Medulla oblongata (tissue), 1 donor: ENCODE data around the gene GCN1.

ENCODE experiments used
- DNase-seq: peaks from one replicate; pipeline ENCODE4 v3.0.0-alpha.2; 2015; ENCODE audit errors: extremely low spot score

Gene GCN1

DNA sequence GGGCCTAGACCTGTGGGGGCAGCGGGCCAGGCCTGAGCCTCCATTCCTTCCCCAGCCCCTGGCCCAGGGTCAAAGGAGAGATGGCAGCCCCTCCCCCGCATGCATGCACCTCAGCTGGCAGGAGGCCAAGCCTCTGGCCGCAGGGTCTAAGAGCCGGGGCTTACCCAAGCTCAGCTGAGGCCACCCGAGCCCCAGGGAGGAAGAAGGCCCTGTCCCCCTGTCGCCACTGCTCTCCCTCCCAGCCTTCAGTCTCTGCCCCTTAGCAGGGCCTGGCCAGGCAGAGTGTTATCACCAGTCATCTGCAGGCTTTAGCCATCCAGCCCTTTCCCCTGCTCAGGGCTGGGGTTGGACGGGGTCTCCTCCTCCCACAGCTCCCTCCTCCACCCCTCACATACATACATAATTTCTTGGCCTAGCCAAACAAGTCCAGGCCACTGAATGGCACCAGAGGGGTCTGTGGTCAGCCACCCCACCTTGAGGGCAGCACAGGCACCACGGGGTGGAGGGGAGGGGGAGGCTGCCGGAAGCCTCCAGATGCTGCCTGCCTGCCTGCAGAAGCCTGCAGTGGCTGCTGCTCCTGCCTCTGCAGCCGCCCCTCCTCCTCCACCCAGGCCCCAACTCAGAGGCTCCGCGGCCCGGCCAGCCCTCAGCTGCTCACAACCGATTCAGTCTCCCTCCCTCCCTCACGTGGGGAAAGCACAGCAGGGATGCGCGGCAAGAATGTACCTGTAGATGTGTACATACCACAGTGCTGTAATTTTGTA is 100.7 kb downstream of the GCN1 start:
- DNase-seq, result no peak

DNA sequence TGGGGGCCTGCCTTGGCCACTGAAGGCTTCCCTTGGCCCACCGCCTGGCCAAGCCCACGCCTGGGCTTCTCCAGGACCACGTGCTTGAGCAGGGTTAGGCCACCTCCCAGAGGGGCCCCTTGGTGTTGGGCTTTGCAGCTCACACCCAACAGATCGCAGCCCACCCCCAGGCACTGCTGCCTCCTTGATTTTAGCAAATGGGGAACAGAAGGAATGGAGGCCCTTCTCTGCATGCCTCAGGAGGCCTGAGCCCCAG is 101.3 kb downstream of the GCN1 start:
- DNase-seq, result no peak

DNA sequence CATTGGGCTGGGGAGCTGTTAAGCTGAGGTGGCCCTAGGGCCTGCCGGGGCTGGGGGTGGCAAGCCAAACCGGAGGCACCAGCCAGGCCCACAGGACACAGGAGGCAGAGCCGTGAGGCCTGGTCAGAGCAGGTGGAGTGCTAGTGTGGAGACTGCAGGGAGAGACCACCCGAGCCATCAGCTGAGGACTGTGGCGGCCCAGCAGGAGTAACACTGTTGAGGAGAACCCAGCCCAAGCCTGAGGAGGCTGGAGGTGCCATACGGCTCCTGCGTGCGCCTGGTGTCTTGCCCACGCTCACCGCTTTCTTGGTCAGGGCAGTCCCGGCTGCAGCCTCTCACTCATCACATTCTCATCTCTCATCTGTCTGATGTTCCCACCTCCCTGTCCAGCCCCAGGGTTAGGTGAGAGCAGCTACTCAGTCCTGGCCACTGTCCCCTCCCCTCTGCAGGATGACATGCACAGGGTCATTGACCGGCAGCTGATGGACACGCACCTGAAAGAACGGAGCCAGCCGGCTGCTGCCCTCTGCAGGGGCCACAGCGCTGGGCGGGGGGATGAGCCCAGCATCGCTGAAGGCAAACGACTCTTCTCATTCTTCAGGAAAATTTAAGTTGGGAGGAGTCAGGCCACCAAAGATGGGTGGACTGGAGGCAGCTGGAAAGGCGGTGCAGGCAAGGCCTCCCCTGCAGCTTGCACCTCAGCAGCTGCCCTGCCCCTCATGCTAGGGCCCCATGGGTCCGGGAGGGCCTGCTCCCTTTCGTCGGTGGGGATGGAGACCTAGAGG is 101.8 kb downstream of the GCN1 start:
- DNase-seq, result no peak

DNA sequence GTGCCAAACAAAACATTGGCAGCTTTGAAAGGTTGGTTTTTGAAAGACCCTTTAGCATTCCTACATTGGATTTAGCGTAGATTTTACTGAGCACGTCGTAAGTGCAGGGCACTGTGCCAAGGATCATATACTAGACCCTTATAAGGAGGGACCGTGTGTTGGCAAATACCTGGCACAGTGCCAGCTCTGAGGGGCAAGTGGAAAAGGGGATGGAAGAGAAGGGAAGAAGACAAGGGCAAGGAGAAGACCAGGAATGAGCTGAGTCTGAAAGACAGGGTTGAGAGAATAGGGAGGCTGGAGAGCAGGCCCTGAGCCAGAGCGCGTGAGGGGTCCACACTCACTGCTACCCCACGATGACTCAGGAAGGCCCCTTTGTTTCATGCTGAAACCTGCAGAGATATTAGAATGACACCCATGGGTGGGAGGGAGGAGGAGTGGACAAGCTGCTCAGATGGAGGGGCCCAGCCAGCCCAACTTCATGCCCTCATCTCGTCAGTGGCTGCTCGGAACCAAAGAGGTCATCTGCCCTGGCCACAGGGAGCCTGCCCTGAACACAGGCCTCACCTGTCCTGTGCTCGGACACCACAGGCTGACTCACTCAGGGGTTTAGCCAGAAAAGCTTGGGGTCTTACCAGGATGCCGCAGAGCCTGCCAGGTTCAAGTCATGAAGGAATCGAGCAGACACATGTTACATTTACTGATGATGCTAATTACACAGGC is 103.0 kb downstream of the GCN1 start:
- DNase-seq, result no peak

DNA sequence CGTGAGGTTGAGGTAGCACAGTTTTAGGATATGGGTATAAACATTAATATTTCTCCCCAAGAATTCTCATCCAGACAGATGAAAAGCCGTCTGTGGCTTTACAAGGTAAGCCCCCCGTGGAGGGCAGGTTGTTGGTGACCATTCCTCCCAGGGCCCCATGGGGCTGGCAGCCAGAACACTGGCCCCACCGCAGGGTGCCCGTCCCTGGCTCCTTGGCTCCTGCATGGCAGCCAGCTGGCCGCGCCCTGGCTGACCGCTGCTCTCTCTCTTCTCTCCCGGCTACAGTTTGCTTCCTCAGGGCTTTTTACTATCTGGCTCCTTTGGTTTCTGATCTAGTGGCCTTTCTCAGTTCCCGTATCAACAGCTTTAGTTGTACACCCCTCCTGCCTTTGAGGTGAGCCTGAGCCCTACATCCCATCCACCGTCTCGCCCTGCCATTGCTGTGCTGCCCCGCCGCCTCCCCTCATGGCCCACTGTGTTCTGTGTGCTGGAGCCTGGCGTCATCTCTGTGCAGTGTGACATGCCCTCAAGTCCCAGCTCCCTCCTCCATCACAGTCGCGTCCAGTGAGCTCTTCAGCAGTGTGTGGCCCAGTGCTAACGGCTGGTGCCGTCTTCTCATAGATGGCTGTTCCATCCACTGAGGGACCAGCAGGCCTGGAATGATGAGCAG is 103.8 kb downstream of the GCN1 start:
- DNase-seq, result no peak

DNA sequence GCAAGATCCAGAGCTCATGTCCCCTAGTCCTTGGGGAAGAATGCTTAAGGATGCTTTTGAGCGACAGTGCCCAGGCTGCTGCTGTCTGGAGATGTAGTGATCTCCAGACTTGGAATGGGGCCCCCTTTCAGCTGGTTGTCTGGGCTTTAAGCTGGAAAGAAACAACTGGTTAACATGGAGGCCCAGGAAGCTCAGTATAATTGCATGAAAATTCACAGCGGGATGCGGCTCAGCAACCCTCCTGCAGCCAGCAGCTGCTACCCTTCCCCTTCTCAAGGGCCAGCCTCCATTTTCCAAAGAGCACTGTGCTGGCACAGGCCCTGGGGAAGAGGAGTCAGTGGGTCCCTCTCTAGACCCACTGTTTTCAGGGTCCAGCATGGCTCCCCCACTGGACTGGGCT is 104.3 kb downstream of the GCN1 start:
- no peak for DNase-seq

DNA sequence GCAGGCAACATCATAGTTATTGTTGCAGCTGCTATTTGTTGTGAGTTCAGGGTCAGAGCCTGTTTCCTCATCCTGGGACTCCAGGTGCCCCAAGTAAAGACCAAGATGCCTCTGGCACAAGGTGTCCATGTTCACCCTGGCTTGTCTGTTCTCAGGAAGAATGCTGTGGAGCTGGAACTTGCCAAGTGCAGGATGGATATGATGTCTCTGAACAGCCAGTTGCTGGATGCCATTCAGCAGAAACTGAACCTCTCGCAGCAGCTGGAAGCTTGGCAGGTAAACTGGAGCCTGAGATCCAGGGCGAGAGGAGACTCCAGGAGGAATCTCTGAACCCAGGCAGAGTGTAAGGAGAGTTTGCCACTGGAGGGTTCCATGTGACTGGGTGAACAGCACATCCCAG is 104.7 kb downstream of the GCN1 start:
- DNase-seq, result no peak

DNA sequence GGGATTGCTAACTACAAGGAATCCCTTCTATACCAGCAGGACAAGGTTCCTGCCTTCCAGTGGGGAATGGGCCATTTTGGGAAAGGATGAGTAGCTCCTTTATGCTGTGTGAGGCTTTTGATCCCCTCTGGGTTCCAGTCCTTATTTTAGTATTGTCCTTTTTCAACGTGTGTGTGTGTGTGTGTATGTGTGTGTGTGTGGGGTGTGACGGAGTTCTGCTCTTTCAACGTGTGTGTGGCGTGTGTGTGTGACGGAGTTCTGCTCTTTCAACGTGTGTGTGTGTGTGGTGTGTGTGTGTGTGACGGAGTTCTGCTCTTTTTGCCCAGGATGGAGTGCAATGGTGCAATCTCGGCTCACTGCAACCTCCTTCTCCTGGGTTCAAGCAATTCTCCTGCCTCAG is 105.4 kb downstream of the GCN1 start:
- DNase-seq, result no peak

DNA sequence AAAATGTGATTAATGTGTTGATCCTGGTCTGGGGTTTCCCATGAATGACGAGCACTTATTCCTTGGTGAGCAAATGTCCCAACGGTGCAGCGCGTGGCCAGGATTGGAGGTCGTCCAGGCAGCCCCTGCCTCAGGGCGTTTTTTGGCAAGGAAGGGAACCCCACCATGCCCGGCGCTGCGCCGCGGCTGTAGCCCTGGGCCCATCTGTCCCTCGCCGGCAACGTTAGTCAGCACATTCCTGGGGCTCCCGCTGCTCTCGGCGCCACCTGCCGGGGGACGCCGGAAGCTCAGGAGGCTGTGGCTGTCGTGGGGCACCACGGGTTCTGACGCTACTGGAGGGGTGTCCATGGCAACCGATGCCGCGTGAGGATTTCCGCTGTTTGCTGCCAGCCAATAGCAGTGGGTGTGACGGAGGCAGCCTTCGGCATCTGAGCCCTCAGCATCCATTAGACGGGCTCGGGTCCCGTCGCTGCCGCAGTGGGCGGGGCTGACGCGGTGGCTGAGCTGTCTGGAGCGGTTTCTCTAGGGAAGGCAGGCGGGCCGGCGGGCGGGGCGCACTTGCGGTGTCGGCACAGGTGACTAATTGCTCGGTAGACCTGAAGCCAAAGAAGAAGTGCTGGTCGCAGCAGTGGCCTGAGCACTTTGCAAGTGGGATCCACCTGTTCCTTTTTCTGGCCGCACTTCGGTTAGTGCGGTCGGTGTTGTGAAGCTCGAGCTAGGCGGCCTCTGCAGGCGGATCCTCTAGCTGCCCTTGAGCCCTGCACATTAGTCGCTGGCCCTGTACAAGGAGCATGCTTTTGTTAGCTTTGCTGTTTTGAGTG is 107.5 kb downstream of the GCN1 start:
- DNase-seq, result peak; percentile 99

DNA sequence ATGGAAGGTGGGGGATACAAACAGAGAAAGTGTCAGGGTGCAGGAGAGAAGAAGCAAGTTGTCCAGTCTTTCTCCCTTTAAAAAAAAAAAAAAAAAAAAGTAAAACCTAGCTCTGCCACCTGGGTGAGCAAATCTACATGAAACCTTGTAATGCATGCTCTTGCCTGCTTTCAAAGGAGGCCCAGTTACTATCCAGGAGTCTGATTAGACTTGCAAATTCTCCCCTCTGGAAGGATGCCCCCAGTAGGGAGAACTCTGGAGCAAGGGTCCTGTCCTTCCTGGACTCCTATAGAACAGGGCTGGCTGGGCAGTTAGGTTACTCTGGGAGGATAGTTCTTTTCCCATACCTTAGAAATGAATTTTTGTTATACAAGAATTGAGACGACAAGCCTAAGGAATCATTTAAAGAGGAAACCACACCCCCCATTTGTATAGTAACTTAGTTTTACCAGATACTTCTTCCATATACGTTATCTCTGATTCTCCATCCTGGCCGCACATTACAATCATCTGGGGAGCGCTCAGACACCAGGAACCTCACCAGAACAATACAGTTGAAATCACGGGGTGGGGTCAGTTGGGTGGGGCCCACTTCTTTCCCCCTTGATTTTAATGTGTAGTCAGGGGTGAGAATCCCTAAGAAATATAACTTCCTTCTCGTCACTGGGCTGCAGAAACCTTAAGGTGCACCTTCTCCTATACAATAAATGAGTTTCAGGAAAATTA is 108.4 kb downstream of the GCN1 start:
- no peak for DNase-seq

DNA sequence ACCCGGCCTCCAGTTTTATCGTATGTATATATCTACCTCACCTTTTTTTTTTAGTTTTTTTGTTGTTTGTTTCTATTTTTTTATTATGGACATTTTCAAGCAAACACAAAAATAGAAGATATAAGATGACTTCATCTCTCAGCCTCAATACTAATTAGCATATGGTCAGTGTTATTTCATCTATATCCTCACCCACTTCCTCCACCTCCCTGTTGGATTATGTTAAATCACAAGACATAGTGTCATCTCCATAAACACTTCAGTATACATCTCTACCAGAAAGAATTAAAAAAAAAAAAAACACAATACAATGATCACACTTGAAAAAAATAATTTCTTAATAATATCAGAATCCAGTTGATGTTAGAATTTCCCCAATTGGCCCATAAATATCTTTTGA is 112.9 kb downstream of the GCN1 start:
- DNase-seq, result no peak

DNA sequence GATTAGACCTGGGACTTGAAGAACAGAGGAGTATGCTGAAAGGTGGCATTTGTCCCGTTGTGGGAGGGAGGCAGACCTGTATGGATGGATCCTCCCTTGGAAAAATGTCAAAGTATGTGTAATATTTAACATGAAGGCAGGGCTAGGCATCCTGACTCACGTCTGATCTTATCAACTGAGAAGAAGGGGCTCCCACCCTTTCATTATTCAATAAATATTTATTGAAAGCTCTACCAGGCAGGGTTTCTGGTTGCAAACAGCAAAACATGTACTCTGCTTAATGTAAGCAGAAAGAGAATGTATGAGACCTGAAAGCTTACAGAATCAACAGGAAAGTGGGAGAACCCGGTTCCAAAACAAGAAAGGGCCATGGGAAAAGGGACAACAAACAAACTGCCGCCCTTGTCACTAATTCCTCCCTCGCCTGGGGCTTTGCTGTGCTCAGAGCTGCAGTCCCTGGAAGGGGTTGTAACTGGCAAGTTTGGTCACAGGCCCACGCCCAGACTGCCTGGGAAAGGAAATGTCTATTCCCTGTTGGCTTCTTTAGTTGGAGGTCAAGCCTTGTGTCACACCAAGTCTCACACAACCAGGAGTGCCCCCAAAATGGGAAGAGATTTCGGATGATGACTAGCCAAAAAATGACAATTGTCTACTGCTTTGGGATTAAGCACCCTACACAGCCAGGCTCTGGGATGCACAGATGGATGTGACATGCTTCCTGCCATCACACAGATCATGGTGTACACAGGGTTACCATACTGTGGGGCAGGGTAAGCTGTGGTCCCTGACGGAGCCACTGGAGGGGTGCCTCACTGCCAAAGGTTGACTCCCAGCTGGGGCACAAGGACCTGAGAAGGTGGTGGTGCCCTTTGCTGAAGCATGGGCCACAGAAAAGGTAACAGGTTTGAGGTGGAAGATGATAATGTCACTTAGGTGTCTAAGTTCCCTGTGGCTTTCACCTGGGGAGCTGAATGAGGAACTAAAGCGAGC is 114.8 kb downstream of the GCN1 start:
- no peak for DNase-seq

DNA sequence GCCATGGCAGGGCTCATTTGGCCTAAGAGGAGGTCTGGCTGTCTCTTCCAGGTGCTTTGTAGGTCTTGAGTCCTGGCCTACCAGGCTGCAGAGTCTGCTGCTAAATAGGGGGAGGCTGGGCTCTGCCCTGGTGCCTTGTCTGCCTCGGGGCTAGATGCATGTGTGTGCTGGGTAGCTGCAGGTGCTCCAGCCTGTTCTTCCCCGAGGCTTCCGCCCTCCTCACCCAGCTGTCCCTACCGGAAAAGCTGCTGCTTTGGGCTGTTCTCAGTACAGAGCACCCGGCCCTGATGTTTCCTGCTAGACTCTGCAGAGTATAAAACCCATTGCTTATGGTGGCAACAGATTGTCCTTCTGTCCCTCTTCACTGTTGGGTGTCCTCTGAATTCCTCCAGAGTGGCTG is 115.6 kb downstream of the GCN1 start:
- no peak for DNase-seq

DNA sequence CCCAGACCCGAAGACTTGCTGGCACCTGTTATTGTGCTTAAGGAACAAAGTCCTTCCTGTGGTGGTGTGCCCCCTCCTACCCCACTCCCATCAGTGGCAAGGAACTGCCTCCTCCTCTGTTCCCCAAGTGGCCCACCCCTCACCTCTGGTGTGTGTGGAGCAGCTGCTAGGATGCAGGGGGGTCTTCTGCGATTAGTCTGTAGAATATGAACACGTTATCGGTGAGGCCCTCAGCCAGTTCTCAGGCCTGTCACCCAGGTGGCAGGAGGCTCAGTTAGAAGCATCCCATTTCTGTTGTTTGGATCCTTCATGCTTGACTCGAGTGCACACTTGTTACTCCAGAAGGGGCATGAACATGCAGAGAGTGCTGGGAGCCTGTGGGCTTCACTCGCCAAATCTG is 117.3 kb downstream of the GCN1 start:
- DNase-seq, result no peak
